HG02642 (cell line): Measurements from ENCODE around the gene GRIA4.

Experiments
- ATAC-seq: cut with Tn5 transposase; IDR thresholded peaks from one replicate; pipeline ENCODE4 v1.9.1; 2021; ENCODE audit warnings: mild to moderate bottlenecking; ENCODE audit not compliant: unreplicated experiment, poor library complexity

GRIA4 gene

DNA sequence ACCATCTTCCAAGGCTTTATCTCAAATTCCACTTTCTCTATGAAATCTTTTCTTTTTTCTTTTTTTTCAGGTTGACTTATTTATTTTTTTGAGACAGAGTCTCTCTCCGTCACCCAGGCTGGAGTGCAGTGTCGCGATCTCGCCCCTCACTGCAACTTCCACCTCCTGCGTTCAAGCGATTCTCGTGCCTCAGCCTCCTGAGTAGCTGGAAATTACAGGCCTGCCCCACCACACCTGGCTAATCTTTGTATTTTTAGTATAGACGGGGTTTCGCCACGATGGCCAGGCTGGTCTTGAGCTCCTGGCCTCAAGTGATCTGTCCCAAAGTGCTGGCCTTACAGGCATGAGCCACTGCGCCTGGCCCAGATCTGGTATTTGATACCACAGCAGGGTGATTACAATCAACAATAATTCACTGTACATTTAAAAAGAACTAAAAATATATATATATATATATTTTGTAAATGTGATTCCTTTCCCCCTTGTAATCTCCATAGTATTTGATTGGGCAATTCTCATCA, 290.7 kb downstream of the GRIA4 start:
- no peak for ATAC-seq

DNA sequence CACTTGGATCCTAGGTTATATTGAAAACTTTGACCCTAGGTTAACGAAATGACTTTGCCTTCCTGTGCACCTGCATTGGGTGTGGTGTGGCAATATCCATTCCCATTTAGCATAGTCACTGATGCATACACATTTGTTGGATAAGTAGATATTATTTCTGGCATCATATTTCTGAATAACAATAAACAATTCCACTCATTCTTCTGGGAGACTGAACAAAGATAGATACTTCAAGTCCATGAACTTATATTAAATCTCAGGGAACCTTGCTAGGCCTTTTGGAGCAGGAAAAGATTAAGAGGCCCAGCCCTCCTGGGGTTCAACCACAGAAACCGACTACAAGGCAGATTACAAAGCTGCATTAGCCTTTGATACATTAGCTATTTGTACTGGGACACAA, 293.2 kb downstream of the GRIA4 start:
- no peak for ATAC-seq

DNA sequence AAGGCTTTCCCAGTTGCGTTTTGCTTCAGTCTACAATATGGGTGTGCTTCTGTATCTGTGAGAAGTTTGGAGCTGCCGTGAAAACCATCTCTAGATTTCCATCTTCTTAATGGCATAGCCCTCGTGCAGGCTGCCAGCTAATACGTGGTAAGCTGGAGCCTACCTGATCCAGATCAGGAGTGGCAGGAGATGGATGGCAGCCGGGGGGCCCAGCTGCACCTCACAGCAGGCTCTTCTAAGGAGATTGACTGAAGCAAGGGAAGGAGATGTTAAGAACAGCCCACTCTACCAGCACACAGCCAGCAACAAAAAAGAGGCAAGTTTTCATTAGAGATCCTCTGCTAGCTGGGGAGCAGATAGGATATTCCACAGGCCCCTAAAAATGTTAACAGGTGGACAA, 296.6 kb downstream of the GRIA4 start:
- ATAC-seq, result no peak

DNA sequence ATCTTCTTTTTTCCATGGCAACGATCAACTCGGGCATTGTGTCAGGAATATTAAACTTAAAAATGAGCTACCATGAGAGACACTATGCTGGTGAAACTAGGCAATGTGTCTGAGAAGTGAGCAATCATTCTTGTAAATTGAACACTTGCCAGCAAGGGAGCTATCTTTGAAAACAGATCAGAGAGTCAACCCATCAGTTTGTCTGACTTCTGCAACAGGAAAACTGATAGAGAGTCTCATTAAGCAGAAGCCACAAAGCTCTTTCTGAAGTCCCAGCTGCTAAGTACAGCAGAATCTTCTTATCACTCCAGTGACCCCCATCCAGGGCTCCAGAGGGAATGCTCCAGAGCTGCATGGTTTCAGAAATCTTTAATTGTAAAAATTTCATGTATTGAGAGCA, 297.4 kb downstream of the GRIA4 start:
- no peak for ATAC-seq

DNA sequence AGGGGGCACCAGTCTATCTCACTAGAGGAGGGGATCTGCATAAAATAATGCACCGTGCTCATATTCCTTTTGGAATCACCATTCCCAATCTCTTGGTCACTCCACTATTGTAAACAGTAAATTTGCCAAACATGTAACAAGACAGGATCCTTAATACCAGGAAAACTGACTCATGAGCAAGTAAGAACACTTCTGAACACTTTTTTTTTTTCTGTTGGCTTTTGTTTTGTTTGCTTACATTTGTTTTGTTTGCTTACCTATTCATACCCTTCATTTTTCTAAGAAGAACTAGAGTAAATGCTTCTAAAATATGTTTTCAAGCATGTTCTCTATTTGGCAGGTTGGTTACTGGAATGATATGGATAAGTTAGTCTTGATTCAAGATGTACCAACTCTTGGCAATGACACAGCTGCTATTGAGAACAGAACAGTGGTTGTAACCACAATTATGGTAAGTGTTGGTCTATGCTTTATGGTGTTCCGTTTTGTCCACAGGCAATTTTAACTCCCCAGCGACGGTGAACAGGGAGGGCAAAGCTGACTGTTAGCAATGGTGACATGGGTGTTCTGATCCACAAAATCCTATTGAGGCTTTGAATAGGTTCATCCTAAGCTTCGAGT, 300.3 kb downstream of the GRIA4 start:
- ATAC-seq, result no peak

DNA sequence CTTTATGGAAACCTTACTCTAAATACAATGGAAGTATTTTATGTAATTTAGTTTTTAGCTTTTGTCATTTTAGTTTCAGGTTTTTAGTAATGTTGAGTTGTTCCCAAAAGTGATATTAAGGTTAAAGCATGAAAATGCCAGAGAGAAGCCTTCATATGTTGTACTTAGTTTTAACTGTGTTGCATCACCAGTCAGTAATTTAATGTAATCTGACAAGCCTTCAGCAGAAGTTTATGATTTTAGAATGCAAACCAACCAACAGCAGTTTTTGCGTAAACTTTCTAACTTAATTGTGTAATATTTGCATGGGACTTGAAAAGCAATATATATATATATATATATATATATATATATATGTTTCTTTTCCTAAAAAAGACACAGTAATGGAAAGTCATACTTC, 301.6 kb downstream of the GRIA4 start:
- no peak for ATAC-seq

DNA sequence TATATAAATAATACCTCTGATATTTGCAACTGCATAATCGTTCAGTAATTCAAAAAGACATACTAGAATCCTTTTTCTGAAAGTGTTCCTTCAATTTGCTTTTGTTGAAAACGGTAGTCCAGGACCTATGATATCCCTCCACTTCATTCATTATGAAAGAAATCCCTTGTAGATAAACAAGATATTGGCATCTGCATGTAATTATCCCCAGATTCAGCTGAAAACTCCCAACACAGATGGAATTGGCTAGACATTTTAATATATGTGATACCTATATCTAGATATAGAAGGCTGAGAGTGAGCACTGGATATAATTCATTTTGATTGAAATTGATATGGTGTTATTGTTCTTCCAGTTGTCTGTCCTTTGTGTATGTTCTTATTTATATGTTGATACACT, 302.8 kb downstream of the GRIA4 start:
- no peak for ATAC-seq

DNA sequence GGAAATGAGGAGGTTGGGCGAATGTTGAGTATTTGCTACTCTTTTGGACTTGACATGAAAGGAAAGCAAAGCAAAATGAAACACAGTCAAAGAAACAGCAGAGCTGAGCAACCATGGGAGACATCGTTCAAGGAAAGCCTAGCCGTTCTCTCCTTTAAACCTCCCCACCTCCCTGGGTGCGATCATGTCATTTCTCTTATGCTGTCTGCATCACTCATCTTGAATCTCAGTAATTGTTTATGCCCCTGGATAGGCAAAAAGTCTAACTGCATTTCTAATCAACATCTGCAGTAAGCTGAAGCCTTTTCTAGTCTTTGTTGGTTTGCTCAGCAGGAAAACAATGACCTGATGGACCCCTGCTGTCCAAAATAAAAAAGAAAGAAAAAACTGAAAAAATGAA, 305.1 kb downstream of the GRIA4 start:
- ATAC-seq, result no peak

DNA sequence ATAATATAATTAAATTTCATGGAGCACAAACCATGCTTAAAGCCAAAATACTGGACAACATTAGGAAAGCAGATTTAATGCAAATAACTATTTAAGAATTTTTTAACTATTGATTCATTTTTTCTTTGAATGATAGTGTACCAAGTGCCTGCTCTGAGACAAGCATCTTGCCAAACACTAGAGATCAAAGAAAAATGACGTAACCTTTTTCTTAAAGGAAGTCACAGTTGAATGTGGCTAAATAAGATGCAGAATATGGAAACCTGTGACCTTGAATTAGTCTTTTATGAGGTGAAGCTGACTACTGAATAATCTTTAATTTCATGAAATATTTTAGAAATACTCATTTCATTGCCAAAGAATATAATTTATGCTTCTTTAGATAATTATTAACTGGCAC, 308.2 kb downstream of the GRIA4 start:
- no peak for ATAC-seq

DNA sequence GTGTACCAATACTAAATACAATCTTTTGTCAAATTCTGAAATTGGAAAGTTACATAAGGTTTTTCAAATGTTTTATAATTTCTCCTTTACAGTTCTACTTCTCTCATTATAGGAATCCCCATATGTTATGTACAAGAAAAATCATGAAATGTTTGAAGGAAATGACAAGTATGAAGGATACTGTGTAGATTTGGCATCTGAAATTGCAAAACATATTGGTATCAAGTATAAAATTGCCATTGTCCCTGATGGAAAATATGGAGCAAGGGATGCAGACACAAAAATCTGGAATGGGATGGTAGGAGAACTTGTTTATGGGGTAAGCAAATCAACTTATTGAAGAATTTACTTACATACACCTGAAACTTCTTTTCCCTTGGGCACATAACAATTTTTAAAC, 308.7 kb downstream of the GRIA4 start:
- ATAC-seq, result no peak

DNA sequence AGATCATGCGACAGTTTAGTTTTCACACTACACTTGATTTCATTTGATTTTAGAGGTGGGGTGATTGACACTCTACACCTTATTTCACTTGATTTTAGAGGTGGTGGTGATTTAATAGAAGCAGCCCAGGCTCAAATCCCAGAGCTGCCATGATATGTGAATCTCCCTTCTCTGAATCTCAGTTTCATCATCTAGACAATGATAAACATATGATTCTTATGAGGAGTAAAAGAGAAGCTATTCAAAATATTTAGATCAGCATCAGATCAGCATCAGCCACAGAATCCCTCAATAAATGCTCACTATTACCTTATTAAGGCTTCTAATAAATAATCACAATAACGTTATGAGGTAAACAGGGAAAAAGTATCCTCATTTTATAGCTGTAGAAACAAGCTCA, 313.4 kb downstream of the GRIA4 start:
- ATAC-seq, result no peak

DNA sequence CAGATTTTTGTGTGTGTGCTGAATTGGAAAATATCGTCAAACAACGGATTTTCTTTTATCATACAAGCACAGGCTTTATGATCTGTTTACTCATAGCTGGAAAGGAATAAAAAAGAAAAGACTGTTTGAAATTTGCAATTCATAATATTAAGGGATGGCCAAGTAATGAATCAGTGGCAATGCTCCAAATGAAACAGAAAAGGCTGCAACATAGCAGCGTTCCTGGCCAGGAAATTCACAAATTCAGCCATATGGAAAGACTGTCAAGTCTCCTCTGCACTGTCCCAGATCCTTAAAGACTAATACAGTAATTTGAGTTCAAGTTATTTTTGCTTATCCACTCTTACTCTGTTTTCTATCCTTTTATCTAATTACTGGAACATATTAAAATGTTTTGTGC, 313.9 kb downstream of the GRIA4 start:
- no peak for ATAC-seq

DNA sequence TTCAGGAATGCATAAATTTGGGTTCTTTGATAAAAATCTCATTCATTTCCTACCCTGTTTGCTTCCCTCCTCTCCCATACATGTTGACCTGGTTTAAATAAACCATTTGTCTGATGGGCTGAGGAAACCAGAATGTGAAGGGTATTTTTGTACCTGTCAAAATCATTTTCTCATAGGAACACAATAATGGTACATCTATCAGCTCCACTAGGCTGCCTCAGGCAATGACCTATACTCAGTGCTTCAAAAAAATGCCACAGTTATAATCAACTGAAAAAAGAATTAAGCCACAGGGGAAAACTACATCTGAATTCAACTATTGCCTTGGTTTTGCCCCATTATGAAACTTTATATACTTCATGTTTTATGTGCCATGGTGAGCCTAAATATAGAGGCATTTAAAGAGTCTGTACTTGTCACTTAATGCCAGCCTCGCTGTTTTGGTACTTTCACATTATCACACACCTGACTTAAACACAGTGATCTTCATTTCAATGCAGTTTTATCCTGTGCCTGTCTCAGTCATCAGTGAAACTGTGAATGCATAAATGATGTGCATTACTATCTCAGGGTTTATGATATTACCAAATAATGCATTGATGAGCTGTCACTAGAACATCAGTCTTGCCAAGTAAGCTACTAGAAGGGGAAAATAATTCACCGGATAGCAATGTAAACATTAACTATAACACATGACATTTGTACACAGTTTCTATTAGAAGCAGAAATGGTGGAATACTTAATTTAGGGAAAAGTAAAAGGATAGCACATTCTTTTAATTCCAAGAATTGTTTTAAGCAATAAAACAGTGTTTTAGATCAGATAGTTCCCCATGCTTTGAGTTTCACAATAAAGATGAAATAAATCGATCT, 319.4 kb downstream of the GRIA4 start:
- no peak for ATAC-seq

DNA sequence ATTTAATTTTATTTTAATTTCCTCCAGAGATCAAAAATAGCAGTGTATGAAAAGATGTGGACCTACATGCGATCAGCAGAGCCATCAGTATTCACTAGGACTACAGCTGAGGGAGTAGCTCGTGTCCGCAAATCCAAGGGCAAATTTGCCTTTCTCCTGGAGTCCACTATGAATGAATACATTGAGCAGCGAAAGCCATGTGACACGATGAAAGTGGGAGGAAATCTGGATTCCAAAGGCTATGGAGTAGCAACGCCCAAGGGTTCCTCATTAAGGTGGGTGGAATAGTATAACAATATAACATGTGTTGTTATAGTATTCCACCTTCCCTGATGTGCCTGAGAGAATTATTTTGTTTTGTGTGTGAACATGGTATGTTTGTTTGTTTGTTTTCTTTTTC, 323.8 kb downstream of the GRIA4 start:
- ATAC-seq, result no peak

DNA sequence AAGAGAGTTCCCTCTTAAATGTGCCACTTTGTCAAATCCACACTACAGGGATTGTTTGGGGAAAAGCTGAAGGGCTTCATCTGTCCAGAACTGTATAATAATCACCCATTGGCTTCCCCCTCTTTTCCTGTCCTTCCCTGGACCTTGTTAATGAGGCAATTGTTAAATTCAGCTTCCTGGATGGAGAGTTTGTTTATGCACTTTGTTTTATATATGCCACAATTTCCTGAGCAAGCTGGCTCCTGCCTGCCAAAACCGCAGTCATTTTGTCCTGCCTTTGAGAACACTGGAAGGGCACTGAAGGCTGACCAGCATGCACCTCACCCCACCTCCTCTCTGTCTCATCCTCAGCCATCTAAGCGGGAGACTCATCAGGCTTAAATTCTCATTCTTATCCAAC, 325.9 kb downstream of the GRIA4 start:
- ATAC-seq, result no peak

DNA sequence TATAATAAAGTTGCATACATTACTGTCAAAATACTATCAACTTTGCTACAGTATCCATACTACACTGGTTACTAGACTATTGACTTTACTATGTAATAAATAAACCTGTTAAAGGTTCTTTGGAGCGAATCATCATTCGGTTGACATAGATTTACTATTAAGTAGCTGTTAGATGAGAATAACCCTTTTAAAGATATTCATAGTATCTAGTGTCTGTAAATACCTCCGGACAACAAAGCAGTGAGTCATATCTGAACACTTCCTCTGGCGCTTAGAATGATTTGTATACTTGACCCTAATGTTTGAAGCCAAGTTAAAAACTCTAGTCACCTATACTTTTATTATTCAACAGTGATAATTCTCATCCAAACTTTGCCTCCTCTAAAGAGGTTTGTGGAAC, 327.5 kb downstream of the GRIA4 start:
- peak; percentile 55 for ATAC-seq

DNA sequence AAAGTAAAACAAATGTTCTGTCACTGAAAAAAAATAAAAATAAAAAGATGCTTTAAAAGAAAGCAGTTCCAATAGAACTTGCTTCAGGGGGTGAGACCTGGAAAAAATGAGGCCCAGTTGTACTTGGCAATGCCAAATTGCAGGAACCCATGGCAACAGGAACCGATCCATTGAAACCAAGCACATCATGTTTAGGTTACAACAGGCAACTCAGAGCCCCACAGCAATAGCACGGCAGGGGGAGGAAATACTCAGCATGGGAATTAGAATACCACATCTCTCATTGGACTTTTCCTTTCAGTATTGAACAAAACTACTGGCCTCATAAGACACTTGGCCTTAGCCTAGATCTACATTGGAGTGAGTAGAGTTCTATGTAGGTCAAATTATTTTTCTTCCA, 327.9 kb downstream of the GRIA4 start:
- ATAC-seq, result no peak

DNA sequence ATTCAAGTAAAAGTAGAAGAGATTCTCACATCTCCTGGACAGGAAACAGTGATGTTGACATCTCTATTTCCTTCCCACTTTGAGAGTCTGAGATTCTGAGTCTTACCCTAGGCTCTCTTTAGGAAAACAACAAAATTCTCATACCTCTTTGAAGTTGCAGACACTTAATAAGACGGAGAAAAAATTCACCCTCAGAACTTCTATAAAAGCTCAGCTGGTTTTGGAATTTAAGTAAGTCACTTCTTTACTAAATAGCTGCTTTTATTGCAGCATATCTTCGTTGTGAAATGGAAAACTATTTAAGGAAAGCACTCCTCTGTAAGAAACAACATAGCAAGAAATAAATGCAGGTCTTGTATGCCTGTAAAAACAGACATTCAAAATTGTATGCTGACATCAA, 333.0 kb downstream of the GRIA4 start:
- ATAC-seq, result no peak

DNA sequence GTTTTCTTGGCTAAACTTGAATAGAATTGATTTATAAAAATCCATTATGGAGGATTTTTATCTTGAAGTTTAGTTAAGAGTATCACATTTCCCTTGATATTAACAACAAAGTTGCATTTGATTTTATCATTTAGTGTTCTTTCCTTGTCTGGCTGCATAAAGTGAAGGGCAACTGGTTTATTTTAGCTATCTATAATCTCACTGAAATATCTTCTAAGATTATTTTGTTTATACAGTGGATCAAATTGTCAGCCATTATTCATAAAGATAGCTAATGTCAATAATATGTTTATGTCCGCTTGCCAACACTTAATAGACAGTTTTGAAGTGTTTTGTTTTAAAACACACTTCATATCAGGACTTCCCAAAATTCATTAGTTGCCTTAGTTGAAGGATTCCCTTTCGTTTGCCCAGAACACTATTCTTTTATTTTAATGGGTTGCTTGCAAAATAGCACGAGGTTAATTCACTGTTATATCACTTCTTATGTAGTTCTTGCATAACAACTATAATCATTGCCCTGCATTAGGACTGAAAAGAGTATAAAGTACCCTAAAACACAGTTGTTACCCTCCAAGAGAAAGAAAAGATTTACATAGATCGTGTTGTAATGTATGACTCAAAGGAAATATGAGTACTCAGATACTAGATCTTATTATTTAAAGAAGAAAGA, 339.2 kb downstream of the GRIA4 start:
- no peak for ATAC-seq

DNA sequence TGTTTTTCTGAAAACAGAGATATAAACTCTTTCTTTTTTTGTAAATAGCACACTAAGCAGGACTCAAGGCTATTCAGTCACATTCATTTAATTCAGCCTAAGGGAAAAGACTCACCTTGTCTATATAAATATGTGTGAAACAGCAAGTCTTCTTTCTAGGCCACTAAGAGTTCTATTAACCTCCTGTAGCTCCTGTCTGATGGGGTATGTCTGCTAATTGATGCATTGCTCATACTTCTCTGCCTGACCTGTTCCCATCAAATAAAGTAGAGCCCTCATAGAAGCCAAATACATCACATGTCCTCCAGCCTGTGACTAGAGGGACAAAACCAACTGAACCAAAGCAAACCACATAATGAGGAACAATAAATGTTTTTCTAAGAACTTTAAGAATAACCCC, 344.0 kb downstream of the GRIA4 start:
- no peak for ATAC-seq
